Endothelial cell (in vitro differentiated cells): ENCODE data around the gene PIAS4. TPM values are rescaled to one million over a fixed set of nuclear protein-coding genes. Genes with fewer than 3 reads are reported as not detected.

Source experiments
- DNase-seq: peaks from one replicate; pipeline ENCODE4 v3.0.0; 2021; ENCODE audit warnings: low spot score
- H3K27ac Mint-ChIP-seq: one replicate; pipeline ENCODE4 v1.8.0; 2021; ENCODE audit warnings: mixed read lengths, inconsistent platforms; ENCODE audit not compliant: unreplicated experiment
- H3K27me3 Mint-ChIP-seq: one replicate; pipeline ENCODE4 v1.8.0; 2021; ENCODE audit warnings: mild to moderate bottlenecking, moderate library complexity, mixed read lengths, inconsistent platforms; ENCODE audit not compliant: unreplicated experiment
- H3K36me3 Mint-ChIP-seq: one replicate; pipeline ENCODE4 v1.8.0; 2021; ENCODE audit warnings: mild to moderate bottlenecking, low read depth, mixed read lengths, inconsistent platforms; ENCODE audit not compliant: unreplicated experiment
- H3K4me1 Mint-ChIP-seq: one replicate; pipeline ENCODE4 v1.8.0; 2021; ENCODE audit warnings: mild to moderate bottlenecking, mixed read lengths, inconsistent platforms; ENCODE audit not compliant: unreplicated experiment
- H3K4me3 Mint-ChIP-seq: one replicate; pipeline ENCODE4 v1.8.0; 2021; ENCODE audit warnings: mild to moderate bottlenecking, mixed read lengths, inconsistent platforms; ENCODE audit not compliant: unreplicated experiment
- H3K9me3 Mint-ChIP-seq: one replicate; pipeline ENCODE4 v1.8.0; 2021; ENCODE audit warnings: mixed read lengths, inconsistent platforms; ENCODE audit not compliant: unreplicated experiment
- total RNA-seq: library from RNA; stranded (reverse); fragmentation: NEBNext Ultra II Directional; extraction: Animal tissue kit (Norgen Biotek cat#: 25700); gene quantifications from one replicate; pipeline ENCODE4 v1.2.1, GENCODE V29; 2021; ENCODE audit not compliant: unreplicated experiment
- TF ChIP-seq, protein P1 (sequence below): fragments of 200-600 bp; sonication (generic); IDR thresholded peaks from one replicate; pipeline ENCODE4 v1.5.0; 2021; ENCODE audit warnings: antibody characterized with exemption; ENCODE audit not compliant: unreplicated experiment

Gene PIAS4
- total RNA-seq, 1 donor from 2014 or later = 41.2 TPM

DNA sequence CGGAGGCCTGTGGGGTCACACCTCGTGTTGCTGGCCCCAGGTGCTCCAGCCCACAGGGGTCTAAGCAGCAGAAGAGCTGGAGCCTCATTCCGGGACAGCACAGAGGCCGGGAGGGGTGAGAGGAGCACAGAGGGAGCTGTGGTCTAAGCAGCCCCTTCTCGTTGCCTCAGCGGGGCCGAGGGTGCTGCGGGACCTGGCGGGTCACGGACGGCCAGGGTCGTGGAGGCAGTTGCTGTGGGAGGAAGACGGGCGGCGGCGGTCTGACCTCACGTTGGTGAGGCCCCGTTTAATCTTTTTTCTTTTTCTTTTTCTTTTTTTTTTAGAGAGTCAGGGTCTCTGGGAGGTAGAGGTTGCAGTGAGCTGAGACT is 21.7 kb downstream of the PIAS4 start:
- H3K27me3 Mint-ChIP-seq = peaks cover 8% of the 10 kb centered on the region
- H3K36me3 Mint-ChIP-seq = peaks cover 7% of the 10 kb centered on the region
- TF ChIP-seq, protein P1, sequence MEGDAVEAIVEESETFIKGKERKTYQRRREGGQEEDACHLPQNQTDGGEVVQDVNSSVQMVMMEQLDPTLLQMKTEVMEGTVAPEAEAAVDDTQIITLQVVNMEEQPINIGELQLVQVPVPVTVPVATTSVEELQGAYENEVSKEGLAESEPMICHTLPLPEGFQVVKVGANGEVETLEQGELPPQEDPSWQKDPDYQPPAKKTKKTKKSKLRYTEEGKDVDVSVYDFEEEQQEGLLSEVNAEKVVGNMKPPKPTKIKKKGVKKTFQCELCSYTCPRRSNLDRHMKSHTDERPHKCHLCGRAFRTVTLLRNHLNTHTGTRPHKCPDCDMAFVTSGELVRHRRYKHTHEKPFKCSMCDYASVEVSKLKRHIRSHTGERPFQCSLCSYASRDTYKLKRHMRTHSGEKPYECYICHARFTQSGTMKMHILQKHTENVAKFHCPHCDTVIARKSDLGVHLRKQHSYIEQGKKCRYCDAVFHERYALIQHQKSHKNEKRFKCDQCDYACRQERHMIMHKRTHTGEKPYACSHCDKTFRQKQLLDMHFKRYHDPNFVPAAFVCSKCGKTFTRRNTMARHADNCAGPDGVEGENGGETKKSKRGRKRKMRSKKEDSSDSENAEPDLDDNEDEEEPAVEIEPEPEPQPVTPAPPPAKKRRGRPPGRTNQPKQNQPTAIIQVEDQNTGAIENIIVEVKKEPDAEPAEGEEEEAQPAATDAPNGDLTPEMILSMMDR = no peak
- H3K4me1 Mint-ChIP-seq = peaks cover 3% of the 10 kb centered on the region
- DNase-seq = no peak
- no peaks in the 10 kb centered on the region for H3K9me3 Mint-ChIP-seq
- H3K27ac Mint-ChIP-seq = no peak overlapping the region
- H3K4me3 Mint-ChIP-seq = no peak overlapping the region

DNA sequence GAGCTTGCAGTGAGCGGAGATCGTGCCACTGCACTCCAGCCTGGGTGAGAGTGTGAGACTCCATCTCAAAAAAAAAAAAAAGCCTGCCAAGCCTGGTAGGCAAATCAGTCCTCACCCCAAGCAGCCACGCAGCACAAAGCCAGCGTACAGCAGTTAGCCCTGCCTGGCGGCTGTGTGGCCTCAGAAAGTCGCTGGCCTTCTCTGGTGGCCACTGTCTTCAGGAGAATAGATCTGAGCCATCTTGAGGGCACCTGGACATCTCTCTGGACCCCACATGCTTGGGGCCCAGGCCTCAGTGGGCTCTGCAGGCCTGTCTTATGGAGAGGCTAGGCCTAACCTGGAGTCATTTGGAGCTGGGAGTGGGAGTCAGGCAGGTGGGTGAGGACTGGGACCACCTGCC is 23.0 kb downstream of the PIAS4 start:
- peaks cover 8% of the 10 kb centered on the region for H3K27me3 Mint-ChIP-seq
- no peak overlapping the region for H3K27ac Mint-ChIP-seq
- H3K36me3 Mint-ChIP-seq = peaks cover 4% of the 10 kb centered on the region
- H3K4me1 Mint-ChIP-seq = no peaks in the 10 kb centered on the region
- no peak for DNase-seq
- TF ChIP-seq, protein P1 = no peak
- no peaks in the 10 kb centered on the region for H3K9me3 Mint-ChIP-seq
- H3K4me3 Mint-ChIP-seq = no peak overlapping the region

DNA sequence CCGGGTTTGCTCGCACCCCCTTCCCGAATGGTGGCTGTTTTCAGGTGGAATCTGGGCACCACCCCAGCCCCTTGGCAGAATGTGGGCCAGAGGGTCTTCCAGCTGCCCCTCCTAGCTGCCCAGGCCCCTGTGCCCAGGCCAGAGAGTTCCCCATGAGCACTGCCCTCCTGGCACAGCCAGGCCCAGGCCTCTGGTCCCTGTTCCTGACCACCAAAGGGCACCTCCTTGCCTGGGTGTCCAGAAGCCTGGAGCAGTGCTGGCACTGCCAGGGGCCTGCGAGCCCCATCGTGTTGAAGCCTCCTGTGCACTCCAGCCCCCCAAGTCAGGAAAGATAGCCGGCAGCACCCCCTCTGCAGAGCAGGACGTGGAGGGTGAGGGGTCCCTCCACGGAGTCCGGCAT is 23.4 kb downstream of the PIAS4 start:
- Mint-ChIP-seq H3K27ac (no peak overlapping the region), H3K4me3 (no peak overlapping the region), H3K27me3 (peaks cover 8% of the 10 kb centered on the region), H3K36me3 (peaks cover 4% of the 10 kb centered on the region), H3K4me1 (no peaks in the 10 kb centered on the region), H3K9me3 (no peaks in the 10 kb centered on the region)
- DNase-seq = no peak
- TF ChIP-seq, protein P1 = no peak

DNA sequence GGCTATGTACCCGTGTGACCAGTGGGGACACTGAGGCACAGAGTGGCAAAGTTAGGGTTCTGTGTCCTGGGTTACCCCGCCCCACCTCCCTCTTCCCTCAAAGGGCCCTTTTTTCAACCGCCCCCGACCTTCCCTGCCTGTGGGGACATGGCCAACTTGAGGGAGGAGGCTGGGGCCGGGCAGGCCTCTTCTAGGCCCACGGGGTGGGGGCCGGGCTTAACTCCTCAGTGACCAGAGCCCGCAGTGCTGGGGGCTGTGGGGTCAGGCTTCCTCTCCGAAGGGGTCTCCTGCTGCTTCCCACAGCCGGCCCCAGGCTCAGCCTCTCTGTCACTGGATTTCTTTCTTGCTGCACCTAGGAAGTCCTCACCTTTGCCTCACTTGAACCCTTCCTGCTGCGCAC is 23.9 kb downstream of the PIAS4 start:
- Mint-ChIP-seq H3K27me3 (peaks cover 8% of the 10 kb centered on the region), H3K4me3 (no peak overlapping the region), H3K36me3 (peaks cover 4% of the 10 kb centered on the region), H3K4me1 (no peaks in the 10 kb centered on the region), H3K9me3 (no peaks in the 10 kb centered on the region), H3K27ac (no peak overlapping the region)
- TF ChIP-seq, protein P1 = no peak
- no peak for DNase-seq

DNA sequence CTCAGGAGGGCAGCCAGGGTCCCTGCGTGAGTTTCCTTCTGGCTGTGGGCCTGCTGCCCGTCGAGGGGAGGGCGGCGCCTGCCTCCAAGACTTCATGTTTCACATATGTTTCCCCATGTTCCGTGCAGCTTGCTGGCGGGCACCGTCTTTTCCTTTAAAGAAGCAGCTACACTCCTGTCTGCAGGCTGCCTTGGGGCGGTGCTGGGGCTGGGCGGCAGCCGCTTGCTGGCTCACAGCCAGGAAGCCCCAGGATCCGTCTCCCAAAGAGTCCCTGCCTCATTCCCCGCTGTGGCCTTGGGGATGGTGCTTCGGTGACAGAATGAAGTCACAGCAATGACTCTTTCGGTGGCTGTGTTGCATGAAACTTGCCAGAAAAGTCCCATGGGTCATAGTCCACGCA is 24.9 kb downstream of the PIAS4 start:
- Mint-ChIP-seq H3K4me3 (no peak overlapping the region), H3K27me3 (peaks cover 8% of the 10 kb centered on the region), H3K36me3 (no peaks in the 10 kb centered on the region)

More for the DNA sequence above, 24.9 kb downstream of the PIAS4 start:
- DNase-seq = no peak
- no peaks in the 10 kb centered on the region for H3K9me3 Mint-ChIP-seq
- H3K4me1 Mint-ChIP-seq = no peaks in the 10 kb centered on the region
- H3K27ac Mint-ChIP-seq = no peak overlapping the region
- TF ChIP-seq, protein P1 = no peak
